GM18861 (cell line): ENCODE data around the gene KLRC3.
"Not testable (repeated sequence)": the region's sequence is repeated elsewhere in the genome, so short reads cannot be mapped to it uniquely, and the experiment has no call there.

Experiments
- ATAC-seq: cut with Tn5 transposase; IDR thresholded peaks from one replicate; pipeline ENCODE4 v1.9.1; 2021; ENCODE audit not compliant: unreplicated experiment

The KLRC3 gene

DNA sequence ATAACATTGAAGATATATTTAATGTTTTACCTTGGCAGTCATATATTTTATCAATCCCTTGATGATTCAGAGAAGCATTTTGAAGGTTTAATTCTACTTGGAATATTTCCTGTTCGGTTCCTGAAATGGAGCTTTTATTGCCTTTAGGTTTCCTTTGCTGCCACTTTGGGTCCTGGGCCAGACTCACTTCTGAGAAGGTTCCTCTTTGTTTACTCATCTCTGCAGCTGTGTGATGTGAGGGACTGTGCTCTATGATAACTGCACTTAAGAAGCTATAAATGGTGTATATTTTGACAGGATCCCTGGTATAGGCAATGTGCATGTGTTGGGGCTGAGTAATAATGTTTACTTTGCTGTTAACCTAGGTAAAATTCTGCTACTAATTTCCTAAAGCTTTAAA is at the start of gene KLRC3:
Gene KLRC3, minus strand, starts transcription at position 262 of the 400 bp plus-strand sequence. Its CDS starts 45 bp downstream, at position 217.
- not testable (repeated sequence) for ATAC-seq

- no peak for ATAC-seq
Observed at GRCh38 chr12:10469701-10470100, 49.3 kb upstream of the KLRC3 start.

- no peak for ATAC-seq
Observed at GRCh38 chr12:10466311-10466710, 45.9 kb upstream of the KLRC3 start.

DNA sequence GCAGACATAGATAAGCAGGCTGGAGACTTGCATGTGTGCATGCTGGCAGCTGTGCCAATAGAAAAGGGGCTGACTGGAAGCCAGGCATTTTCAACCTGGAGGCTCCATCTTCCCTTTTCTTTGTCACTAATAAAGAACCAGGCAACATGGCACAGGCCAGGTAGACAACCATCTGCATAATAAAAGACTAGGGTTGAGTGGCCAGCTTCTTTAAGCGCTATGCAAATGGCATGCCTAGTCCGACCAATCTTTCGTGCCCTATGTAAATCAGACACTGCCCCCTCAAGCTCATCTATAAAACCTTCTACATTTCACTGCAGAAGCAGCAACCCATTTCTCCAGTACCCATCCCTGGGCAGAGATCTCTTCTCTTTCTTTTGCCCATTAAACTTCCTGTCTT is 37.4 kb upstream of the KLRC3 start:
- ATAC-seq: no peak

- ATAC-seq: no peak
Observed at GRCh38 chr12:10456856-10457255, 36.5 kb upstream of the KLRC3 start.

DNA sequence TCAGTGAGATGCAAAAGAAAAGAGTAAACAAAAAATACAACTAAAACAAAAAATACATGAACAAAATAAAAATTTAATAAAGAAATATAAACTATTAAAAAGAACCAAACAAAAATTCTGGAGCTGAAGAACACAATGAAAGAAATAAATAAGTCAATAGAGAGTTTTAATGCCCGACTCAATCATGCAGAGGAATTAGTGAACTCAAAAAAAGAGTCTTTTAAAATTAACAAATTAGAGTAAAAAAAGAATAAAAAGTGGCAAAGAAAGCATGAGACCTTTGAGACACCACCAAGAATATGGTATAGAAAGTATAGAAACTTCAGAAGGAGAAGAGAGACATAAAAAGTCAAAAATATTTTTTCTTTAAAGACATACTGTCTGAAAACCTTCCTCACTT is 35.4 kb upstream of the KLRC3 start:
- no peak for ATAC-seq

GRCh38 chr12:10454531-10454930 is 34.1 kb upstream of the KLRC3 start:
- ATAC-seq: no peak

DNA sequence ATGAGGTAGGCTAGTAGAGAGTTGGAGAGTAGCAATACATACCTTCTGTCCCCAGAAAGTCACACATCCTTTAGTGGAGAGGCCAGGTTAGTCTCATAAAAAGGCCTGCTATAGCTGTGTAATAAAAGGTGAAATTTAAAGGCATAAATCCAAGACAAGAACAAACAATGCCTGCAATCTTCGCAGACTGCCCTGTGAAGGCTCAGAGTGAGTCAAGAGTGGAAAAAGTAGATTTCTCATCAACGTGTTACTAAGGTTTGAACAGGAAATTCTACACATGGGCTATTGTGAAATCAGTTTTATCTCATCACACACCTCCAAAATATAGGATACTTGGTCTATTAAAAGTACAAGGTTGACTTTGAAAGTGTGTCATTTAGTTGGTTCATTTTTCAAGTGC is 32.8 kb upstream of the KLRC3 start, which contains the start of gene KLRC1:
Gene KLRC1, minus strand, starts transcription at position 222 of the 400 bp plus-strand sequence. CDS start 2,221 bp downstream, outside the sequence.
- no peak for ATAC-seq

GRCh38 chr12:10448236-10448635 is 27.8 kb upstream of the KLRC3 start:
- no peak for ATAC-seq

GRCh38 chr12:10446052-10446451 is 25.7 kb upstream of the KLRC3 start:
- not testable (repeated sequence) for ATAC-seq

- ATAC-seq: not testable (repeated sequence)
Observed at GRCh38 chr12:10441144-10441543, 20.7 kb upstream of the KLRC3 start.

- not testable (repeated sequence) for ATAC-seq
Observed at GRCh38 chr12:10439608-10440274, 19.3 kb upstream of the KLRC3 start.

DNA sequence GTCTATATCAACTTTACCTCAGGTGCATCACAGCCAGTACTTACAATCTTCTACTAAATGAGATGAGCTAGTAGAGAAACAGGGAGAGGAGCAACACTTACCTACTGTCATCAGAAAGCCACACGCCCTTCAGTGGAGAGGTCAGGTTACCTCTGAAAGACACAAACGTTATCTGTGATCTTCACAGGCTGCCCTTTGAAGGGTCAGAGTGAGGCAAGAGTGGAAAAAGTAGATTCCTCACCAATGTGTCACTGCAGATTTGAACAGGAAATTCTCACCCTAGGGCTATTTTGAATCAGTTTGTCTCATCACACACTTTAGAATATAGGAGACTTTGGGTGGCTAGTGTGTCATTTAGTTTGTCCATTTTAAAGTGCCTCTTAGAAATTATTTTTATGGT is 17.2 kb upstream of the KLRC3 start:
- not testable (repeated sequence) for ATAC-seq

GRCh38 chr12:10435816-10436215 is 15.4 kb upstream of the KLRC3 start, which contains the start of gene KLRC2:
TSS of gene KLRC2 (minus strand) at chr12:10436010. CDS start at chr12:10435986, 24 bp downstream.
- not testable (repeated sequence) for ATAC-seq

DNA sequence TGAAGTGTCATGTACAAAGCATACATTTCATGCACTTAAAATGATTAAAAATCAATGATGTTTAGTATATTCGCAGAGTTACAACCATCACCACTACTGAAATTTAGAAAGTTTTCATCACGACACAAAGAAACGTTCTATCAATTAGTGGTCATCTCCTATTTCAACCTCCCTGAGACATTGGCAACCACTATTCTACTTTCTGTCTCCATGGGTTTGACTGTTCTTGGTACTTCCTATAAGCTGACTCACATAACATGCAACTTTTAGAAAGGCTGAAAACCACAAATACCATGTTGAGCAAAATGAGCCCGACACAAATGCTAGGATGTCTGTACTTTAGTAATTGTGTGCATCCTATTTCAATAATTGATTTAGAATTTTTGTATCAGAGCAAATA is 10.2 kb upstream of the KLRC3 start:
- not testable (repeated sequence) for ATAC-seq

DNA sequence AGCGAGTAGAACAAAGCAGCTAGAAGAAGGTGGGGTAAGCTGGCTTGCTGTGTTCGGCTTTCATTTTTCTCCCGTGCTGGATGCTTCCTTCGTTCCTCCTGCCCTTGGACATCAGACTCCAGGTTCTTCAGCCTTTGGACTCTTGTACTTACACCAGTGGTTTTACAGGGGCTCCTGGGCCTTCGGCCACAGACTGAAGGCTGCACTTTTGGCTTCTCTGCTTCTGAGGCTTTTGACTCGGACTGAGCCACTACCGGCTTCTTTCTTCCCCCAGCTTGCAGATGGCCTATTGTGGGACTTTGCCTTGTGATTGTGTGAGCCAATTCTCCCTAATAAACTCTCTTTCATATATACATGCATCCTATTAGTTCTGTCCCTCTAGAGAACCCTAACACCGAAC is 5.5 kb upstream of the KLRC3 start:
- not testable (repeated sequence) for ATAC-seq

DNA sequence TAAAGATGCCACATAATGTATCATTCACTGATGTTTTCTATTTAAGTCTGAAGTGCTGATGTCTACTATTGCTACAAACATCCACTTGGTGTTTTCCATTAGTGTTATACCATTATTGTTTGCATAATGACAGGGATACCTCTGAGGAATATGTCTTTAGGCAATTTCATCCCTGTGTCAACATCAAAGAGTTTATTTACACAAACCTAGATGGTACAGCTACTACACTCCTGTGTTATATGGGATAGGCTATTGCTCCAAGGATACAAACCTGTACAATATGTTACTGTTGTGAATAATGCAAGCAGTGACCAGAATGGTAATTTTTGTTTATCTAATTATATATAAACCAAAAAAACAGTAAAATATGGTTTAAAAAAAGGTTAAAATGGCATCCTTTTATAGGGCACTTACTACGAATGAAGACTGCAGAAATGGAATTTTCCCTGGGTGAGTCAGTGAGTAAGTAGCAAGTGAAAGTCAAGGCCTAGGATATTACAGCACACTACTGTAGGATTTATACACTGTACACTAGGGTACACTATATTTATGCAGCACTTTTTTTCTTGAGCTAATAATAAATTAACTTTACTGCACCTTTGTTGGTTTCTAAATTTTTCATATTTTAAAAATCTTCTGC is 4.0 kb upstream of the KLRC3 start:
- ATAC-seq: not testable (repeated sequence)

- not testable (repeated sequence) for ATAC-seq
Observed at GRCh38 chr12:10422159-10422558, 1.8 kb upstream of the KLRC3 start.

DNA sequence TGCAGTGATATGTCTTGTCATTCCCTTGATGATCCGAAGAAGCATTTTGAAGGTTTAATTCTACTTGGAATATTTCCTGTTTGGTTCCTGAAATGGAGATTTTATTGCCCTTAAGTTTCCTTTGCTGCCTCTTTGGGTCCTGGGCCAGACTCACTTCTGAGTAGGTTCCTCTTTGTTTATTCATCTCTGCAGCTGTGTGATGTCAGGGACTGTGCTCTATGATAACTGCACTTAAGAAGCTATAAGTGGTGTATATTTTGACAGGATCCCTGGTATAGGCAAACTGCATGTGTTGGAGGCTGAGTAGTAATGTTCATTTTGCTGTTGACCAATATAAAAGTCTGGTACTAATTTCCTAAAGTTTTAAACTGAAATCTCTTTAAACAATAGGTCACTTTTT is 11.0 kb downstream of the KLRC3 start, which contains the start of gene KLRC4:
Gene KLRC4, minus strand, starts transcription at position 366 of the 400 bp plus-strand sequence. Its CDS starts 182 bp downstream, at position 184.
- ATAC-seq: no peak

GRCh38 chr12:10408842-10409241 is 11.6 kb downstream of the KLRC3 start:
- no peak for ATAC-seq

DNA sequence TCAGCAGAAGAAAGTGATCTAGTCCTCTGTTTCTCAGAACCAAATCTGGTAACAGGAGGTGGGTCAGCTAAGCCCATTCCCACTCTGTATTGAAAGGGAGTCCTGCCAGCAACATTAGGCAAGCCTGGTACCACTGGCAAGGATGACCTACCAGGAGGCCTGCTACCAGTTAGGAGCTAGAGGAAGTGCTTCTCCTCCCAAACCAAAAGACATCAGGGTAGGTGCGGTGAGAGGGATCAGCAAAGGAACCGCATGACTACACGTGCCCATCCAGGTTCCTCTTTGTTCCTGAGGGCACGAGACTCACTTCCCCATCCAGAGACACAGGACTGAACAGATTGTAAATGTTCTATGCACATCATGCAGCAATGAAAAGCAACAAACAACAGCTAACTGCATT is 13.7 kb downstream of the KLRC3 start:
- no peak for ATAC-seq

- no peak for ATAC-seq
Observed at GRCh38 chr12:10405294-10405693, 15.1 kb downstream of the KLRC3 start.
